Diencephalon (tissue), 1 donor: ENCODE measurements around the gene MTF2. TPM values are rescaled to one million over a fixed set of nuclear protein-coding genes. Genes with fewer than 3 reads are reported as not detected.

ENCODE experiments used
- total RNA-seq: library from RNA; depleted of rRNA; stranded (reverse); fragments of >200 nt; gene quantifications from one replicate; pipeline ENCODE4 v1.2.3, GENCODE V29; 2014

MTF2 gene
- 69.7 TPM for total RNA-seq

DNA sequence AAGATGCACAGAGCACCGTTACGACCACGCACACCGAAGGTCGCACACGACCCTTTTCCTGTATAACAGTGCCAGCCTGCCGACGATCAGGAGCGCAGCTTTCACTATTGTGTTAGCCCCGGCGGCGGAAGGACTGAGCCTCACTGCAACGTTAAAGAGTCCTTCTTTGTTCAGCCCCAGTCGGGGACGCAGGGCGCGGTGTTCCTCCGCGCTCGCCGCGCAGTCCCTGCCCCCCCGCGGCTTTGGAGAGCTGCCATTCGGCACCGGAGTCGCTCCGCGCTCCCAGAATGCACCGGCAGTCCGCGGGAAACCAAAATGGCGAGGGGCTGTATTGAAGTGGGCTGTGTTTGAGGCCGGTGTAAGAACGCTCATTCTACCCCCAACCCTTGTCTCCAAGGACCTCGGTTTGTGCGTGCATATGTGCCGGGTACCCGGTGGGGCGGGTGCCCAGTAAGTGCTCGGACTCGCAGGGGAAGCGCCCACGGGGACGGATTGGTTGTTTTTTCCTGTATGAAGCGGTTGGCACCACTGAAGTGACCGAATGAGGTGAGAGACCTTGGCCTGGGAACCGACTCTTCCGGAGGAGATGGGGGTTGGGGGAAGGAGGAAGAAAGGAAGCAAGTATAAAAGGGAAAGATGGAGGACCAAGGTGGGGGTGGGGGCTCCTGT, at the start of gene MTF2:
Gene MTF2 (plus strand): TSS at position 298 of the 669 bp plus-strand sequence. CDS start 244 bp downstream, at position 542.

DNA sequence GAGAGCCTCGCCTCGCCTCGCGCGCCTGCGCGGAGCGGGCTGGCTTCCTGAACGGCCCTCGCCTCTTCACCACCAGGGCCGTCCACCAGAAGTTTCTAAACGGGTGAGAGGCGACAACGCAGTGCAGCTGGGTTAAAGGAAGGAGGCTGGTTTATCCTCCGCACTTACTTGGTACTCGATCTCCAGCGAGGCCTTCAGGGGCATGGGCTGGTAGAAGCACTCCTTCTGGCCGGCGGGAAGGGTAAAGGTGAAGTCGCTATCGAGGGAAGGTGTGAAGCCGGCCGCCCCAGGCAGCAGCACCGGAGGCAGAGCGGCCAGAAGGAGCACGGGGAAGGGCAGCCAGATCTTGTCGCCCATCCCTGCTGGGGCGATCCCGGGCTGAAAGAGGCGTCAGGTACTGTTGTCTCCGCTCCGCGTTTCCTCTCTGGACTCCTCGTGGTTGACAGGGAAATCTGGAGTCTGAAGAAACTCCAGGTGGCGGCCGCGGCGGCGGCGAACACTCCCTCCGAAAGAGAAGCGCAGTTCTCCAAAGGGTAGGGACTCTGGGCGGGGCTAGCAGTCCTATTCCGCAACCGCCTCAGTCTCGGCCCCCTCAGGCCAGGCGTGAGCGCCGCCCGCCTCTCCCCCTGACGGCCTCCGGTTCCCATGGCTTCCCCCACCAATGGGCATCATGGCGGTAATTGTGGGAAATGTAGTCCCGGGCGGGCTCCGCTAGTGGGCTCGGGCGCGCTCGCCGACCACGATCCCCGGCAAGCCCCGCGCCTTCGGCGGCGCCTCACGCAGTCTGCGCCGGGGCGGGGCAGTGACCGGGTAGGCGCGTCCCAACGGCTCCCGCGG, 101.0 kb downstream of the MTF2 start, which contains the start of gene TMED5:
Gene TMED5 (minus strand): TSS at position 528 of the 837 bp plus-strand sequence. CDS start 171 bp downstream, at position 357.

DNA sequence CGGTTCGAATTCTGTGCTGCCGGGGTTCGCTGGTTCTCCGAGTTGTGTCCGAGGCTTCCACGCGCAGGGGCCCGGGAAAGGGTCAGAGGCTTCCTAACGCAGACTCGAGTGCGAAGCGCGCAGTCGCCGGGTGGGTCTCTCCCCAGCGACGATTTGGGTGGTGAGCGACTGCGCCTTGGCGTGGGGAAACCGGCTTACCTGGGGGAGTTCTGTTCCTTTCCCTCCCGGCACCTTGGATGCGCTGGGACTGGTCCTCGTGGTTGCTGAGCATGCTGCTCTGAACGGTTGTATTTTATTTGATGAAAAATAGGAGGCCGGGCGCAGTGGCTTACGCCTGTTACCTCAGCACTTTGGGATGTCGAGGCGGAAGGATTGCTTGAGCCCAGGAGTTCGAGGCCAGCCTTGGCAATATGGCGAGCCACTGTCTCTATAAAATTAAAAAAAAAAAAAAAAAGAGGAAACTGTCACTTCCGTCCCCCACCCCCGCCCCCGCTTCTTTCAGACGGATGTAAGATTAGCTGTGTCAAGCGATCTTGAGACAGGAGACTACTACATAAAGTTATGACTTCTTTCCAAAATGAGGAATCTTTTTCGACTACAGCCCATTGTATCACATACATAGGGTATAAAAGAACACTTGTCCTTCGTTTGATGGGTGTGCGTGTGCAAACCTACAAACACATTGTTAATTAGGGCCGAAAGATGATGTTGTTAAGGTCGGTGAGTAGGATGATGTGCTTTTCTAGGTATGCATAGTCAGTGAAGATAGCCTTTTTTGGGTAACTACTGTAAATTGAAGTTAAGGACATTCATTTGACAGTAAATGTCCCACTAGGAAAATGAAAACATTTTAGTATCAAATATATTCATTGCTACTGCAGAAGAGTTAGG, 101.9 kb downstream of the MTF2 start, which contains the start of gene CCDC18:
Gene CCDC18 (plus strand): TSS at position 2 of the 891 bp plus-strand sequence. CDS start 2,638 bp downstream, outside the sequence.

Other genes starting within 250 kb of the MTF2 start
- 1,097 TPM for gene RPL5, start 247.2 kb upstream of the MTF2 start, total RNA-seq
- gene DIPK1A, start 117.8 kb upstream of the MTF2 start, total RNA-seq: 39.7 TPM
- gene TMED5, start 101.1 kb downstream of the MTF2 start, total RNA-seq: 50.1 TPM
- gene CCDC18, start 101.4 kb downstream of the MTF2 start, total RNA-seq: 15.0 TPM